Measurements from ENCODE around the gene TMEFF1.
"Not testable (repeated sequence)": the region's sequence is repeated elsewhere in the genome, so short reads cannot be mapped to it uniquely, and the experiment has no call there.

Gene TMEFF1

GRCh38 chr9:100472788-100473275 is at the start of gene TMEFF1:
Gene TMEFF1, plus strand, starts transcription at chr9:100473149. Its CDS starts 396 bp downstream, at chr9:100473545.
- DNase-seq: peak; percentile 64 to 68

- no peak for DNase-seq
Measured at GRCh38 chr9:100425758-100426157, 47.2 kb upstream of the TMEFF1 start.

- no peak for DNase-seq
Measured at GRCh38 chr9:100426189-100426529, 46.8 kb upstream of the TMEFF1 start.

GRCh38 chr9:100426530-100427365 is 46.2 kb upstream of the TMEFF1 start, which contains the start of gene MSANTD3:
Gene MSANTD3, plus strand, starts transcription at chr9:100427143. Its CDS starts 14,796 bp downstream, at chr9:100441939.
- DNase-seq: peak; percentile 62 to 70

- peak; percentile 59 to 64 for DNase-seq
Measured at GRCh38 chr9:100427366-100428263, 45.3 kb upstream of the TMEFF1 start.

- no peak for DNase-seq
Measured at GRCh38 chr9:100428871-100429654, 43.9 kb upstream of the TMEFF1 start.

GRCh38 chr9:100430286-100430940 is 42.5 kb upstream of the TMEFF1 start:
- no peak for DNase-seq

- DNase-seq: no peak
Measured at GRCh38 chr9:100431886-100432285, 41.1 kb upstream of the TMEFF1 start.

- DNase-seq: no peak
Measured at GRCh38 chr9:100432736-100433135, 40.2 kb upstream of the TMEFF1 start.

- DNase-seq: no peak
Measured at GRCh38 chr9:100436571-100436970, 36.4 kb upstream of the TMEFF1 start.

- peak; percentile 69 to 74 for DNase-seq
Measured at GRCh38 chr9:100437860-100438805, 34.8 kb upstream of the TMEFF1 start.

- DNase-seq: no peak
Measured at GRCh38 chr9:100440071-100440470, 32.9 kb upstream of the TMEFF1 start.

GRCh38 chr9:100440487-100440886 is 32.5 kb upstream of the TMEFF1 start:
- DNase-seq: not testable (repeated sequence)

- DNase-seq: no peak
Measured at GRCh38 chr9:100441911-100442361, 31.0 kb upstream of the TMEFF1 start.

- DNase-seq: no peak
Measured at GRCh38 chr9:100443781-100444768, 28.9 kb upstream of the TMEFF1 start.

- no peak for DNase-seq
Measured at GRCh38 chr9:100445161-100445902, 27.6 kb upstream of the TMEFF1 start.

- no peak for DNase-seq
Measured at GRCh38 chr9:100445903-100446549, 26.9 kb upstream of the TMEFF1 start.

GRCh38 chr9:100447041-100447440 is 25.9 kb upstream of the TMEFF1 start:
- DNase-seq: no peak
